ENCODE measurements around the gene MELK. TPM values are rescaled to one million over a fixed set of nuclear protein-coding genes. Genes with fewer than 3 reads are reported as not detected.
A peak's percentile ranks its signal among the peaks of the same experiment; 100 is the strongest.
"Not testable (repeated sequence)": the region's sequence is repeated elsewhere in the genome, so short reads cannot be mapped to it uniquely, and the experiment has no call there.

The MELK gene
- total RNA-seq, 2 experiments from 2014 or later: 63.9 to 66.1 TPM

DNA sequence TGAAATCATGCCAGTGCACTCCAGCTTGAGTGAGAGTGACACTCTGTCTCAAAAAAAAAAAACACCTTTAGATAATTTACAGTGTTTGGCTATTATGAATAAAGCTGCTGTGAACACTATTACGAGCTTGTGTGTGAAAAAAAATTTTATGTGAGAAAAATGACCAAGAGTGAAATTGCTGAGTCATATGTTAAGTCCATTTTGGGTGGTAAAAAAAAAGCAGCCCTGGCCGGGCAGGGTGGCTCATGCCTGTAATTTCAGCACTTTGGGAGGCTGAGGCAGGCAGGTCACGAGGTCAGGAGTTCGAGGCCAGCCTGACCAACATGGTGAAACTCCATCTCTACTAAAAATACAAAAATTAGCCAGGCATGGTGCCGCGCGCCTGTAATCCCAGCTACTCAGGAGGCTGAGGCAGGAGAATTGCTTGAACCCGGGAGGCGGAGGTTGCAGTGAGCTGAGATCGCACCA, 22.0 kb upstream of the MELK start:
- H3K4me1 Mint-ChIP-seq; H3K9me3 Mint-ChIP-seq (ENCODE audit: low read depth); DNase-seq; H3K27me3 Mint-ChIP-seq; POLR2A ChIA-PET; H3K4me3 Mint-ChIP-seq; ATAC-seq; H3K36me3 Mint-ChIP-seq (ENCODE audit: low read depth); intact Hi-C loops (cut with DNase I, micrococcal nuclease); H3K27ac Mint-ChIP-seq: not testable (repeated sequence)
- CTCF ChIA-PET: interaction anchor here (0.6 to 13.8 kb wide), 3 partner anchors 79 to 184 kb away, joined by 3 to 285 read pairs (median 3); no protein-coding TSS in a partner anchor

DNA sequence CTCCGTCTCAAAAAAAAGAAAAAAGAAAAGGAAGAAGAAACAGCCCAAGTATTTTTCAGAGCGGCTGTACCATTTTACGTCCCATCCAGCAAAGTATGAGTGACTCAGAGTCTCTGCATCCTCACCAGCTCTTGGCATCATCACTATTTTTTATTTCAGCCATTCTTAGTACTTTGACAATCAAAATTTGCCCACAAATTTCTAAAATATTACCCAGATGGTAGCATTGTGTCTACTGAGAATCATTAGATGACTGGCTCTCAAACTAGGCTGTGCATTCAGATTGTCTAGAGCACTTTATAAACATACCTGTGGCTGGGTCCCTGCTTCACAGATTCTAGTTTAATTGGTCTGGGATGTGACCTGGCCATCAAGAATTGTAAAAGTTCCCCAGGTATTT, 21.6 kb upstream of the MELK start:
- Mint-ChIP-seq H3K27ac (no peak overlapping the region), H3K36me3 (ENCODE audit: low read depth) (no peaks in the 10 kb centered on the region), H3K4me3 (no peak overlapping the region), H3K27me3 (peaks cover 6% of the 10 kb centered on the region), H3K4me1 (no peaks in the 10 kb centered on the region), H3K9me3 (ENCODE audit: low read depth) (no peaks in the 10 kb centered on the region)
- DNase-seq: no peak
- no peak for ATAC-seq
- CTCF ChIA-PET: interaction anchor here (1.6 to 13.8 kb wide), 2 partner anchors 145 to 178 kb away, joined by 3 to 285 read pairs; no protein-coding TSS in a partner anchor
- intact Hi-C loops (cut with DNase I, micrococcal nuclease): no loop called here
- POLR2A ChIA-PET: no interaction called here

DNA sequence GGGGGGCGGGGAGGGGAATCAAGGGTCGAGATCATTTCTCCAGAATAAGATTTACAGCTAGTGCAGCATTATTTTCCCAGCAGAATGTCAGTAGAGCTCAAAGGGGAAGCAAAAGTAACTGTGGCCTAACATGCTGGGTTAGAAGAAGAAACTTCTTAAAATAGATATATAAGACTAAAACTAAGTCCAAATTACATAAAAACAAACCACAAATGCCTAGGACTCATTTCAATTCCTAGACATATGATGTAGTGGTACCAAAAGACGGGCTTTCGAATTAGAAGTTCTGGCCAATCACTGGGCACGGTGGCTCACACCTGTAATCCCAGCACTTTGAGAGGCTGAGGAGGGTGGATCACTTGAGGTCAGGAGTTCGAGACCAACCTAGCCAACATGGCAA, 20.8 kb upstream of the MELK start:
- H3K27me3 Mint-ChIP-seq: peaks cover 6% of the 10 kb centered on the region
- no peak overlapping the region for H3K4me3 Mint-ChIP-seq
- ATAC-seq (no peak), DNase-seq (no peak)
- H3K4me1 Mint-ChIP-seq: no peaks in the 10 kb centered on the region
- intact Hi-C loops (cut with DNase I, micrococcal nuclease): no loop called here
- ChIA-PET POLR2A (no interaction called here), CTCF (interaction anchor here (0.8 to 13.8 kb wide), 4 partner anchors 73 to 177 kb away, joined by 3 to 285 read pairs (median 3); no protein-coding TSS in a partner anchor)
- H3K9me3 Mint-ChIP-seq (ENCODE audit: low read depth): no peaks in the 10 kb centered on the region
- H3K27ac Mint-ChIP-seq: no peak overlapping the region
- H3K36me3 Mint-ChIP-seq (ENCODE audit: low read depth): no peaks in the 10 kb centered on the region

DNA sequence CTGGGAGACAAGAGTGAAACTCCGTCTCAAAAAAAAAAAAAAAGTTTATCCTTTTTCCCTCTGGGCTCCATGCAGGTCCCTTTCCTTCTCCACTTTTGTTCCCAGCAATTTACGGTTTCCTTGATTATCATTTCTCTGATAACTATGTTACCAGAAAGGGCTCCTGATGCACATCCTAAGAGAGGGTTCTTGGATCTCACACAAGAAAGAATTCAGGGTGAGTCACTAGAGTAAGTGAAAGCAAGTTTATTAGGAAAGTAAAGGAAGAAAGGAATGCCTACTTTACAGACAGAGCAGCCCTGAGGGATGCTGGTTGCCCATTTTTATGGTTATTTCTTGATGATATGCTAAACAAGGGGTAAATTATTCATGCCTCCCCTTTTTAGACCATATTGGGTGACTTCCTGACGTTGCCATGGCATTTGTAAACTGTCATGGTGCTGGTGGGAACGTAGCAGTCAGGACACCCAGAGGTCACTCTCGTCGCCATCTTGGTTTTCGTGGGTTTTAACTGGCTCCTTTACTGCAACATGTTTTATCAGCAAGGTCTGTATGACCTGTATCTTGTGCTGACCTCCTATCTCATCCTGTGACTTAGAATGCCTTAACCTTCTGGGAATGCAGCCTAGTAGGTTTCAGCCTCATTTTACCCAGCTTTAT, 13.5 kb upstream of the MELK start:
- intact Hi-C loops (cut with DNase I, micrococcal nuclease): loop anchor here in 1 of 2 experiments (5.0 kb wide), 2 partner anchors 67 to 107 kb away; no protein-coding TSS in a partner anchor
- CTCF ChIA-PET: interaction anchor here (0.7 to 13.8 kb wide), 3 partner anchors 115 to 153 kb away, joined by 3 to 285 read pairs (median 3); no protein-coding TSS in a partner anchor
- no peaks in the 10 kb centered on the region for H3K27me3 Mint-ChIP-seq
- H3K27ac Mint-ChIP-seq: no peak overlapping the region
- ATAC-seq: no peak
- H3K4me3 Mint-ChIP-seq: no peak overlapping the region
- POLR2A ChIA-PET: no interaction called here
- H3K36me3 Mint-ChIP-seq (ENCODE audit: low read depth): no peaks in the 10 kb centered on the region
- no peak for DNase-seq
- H3K9me3 Mint-ChIP-seq (ENCODE audit: low read depth): no peaks in the 10 kb centered on the region
- no peaks in the 10 kb centered on the region for H3K4me1 Mint-ChIP-seq

DNA sequence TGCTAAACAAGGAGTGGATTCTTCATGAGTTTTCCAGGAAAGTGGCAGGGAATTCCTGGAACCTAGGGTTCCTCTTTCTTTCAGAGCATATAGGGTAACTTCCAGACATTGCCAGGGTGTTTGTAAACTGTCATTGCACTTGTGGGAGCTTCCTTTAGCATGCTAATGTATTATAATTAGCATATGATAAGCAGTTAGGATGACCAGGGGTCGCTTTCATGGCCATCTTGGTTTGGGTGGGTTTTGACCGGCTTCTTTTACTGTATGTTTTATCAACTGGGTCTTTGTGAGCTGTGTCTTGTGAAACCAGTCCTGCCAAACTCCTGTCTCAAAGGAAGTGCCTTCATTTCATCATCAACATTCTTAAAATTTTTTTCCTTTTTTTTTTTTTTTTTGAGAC, 11.9 kb upstream of the MELK start:
- DNase-seq (no peak), ATAC-seq (no peak)
- no peaks in the 10 kb centered on the region for H3K9me3 Mint-ChIP-seq (ENCODE audit: low read depth)
- intact Hi-C loops (cut with DNase I, micrococcal nuclease): no loop called here
- H3K4me3 Mint-ChIP-seq: no peak overlapping the region
- H3K27me3 Mint-ChIP-seq: no peaks in the 10 kb centered on the region
- ChIA-PET CTCF (interaction anchor here (1.0 to 13.8 kb wide), 2 partner anchors 155 to 168 kb away, joined by 4 to 285 read pairs; no protein-coding TSS in a partner anchor), POLR2A (no interaction called here)
- no peak overlapping the region for H3K27ac Mint-ChIP-seq
- H3K4me1 Mint-ChIP-seq: no peaks in the 10 kb centered on the region
- no peaks in the 10 kb centered on the region for H3K36me3 Mint-ChIP-seq (ENCODE audit: low read depth)

DNA sequence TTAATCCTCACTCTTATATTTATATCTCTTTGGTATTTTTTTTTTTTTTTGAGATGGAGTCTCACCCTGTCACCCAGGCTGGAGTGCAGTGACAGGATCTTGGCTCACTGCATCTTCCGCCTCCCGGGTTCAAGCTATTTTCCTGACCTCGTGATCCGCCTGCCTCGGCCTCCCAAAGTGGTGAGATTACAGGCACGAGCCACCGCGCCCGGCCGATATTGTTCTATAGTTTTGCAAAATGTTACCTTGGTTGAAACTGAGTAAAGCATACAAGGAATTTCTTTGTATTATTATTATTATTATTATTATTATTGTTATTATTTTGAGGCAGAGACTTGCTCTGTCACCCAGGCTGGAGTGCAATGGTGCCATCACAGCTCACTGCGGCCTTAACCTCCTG, 9.9 kb upstream of the MELK start:
- H3K4me1 Mint-ChIP-seq; H3K36me3 Mint-ChIP-seq (ENCODE audit: low read depth); ATAC-seq; H3K4me3 Mint-ChIP-seq; H3K27ac Mint-ChIP-seq; intact Hi-C loops (cut with DNase I, micrococcal nuclease); H3K9me3 Mint-ChIP-seq (ENCODE audit: low read depth); H3K27me3 Mint-ChIP-seq; DNase-seq: not testable (repeated sequence)
- ChIA-PET CTCF (interaction anchor here (0.6 to 13.8 kb wide), 3 partner anchors 59 to 157 kb away, joined by 3 to 285 read pairs (median 4); no protein-coding TSS in a partner anchor), POLR2A (interaction anchor here (0.7 kb wide), 1 partner anchor 201 kb away, joined by 4 read pairs; no protein-coding TSS in a partner anchor)

DNA sequence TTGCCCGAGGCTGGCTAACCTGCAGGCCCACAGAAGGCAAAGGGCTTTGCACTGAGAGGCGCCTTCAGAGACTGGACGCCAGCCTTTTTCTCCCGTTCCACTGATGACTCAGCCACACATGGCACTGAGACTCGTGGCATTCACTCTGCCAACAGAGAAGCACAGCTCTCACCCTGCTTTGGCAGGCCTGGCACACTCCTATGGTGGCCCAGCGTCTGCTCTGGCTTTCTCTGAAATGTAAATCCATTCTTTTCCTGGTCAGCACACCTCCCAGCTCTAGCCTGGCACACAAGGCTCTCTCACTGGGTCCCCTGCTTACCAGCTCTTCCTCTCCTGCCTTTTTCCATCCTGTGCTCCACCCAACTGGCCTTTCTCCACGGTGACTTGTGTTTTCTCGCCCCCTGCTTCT, 5.9 kb upstream of the MELK start:
- no peaks in the 10 kb centered on the region for H3K4me1 Mint-ChIP-seq
- ChIA-PET POLR2A (no interaction called here), CTCF (interaction anchor here (0.7 to 1.9 kb wide), 4 partner anchors 11 to 560 kb away, joined by 3 to 8 read pairs (median 5); no protein-coding TSS in a partner anchor)
- no peaks in the 10 kb centered on the region for H3K27me3 Mint-ChIP-seq
- no peaks in the 10 kb centered on the region for H3K36me3 Mint-ChIP-seq (ENCODE audit: low read depth)
- H3K27ac Mint-ChIP-seq: no peak overlapping the region
- no peak overlapping the region for H3K4me3 Mint-ChIP-seq
- DNase-seq (no peak), ATAC-seq (no peak)
- H3K9me3 Mint-ChIP-seq (ENCODE audit: low read depth): no peaks in the 10 kb centered on the region
- intact Hi-C loops (cut with DNase I, micrococcal nuclease): no loop called here

DNA sequence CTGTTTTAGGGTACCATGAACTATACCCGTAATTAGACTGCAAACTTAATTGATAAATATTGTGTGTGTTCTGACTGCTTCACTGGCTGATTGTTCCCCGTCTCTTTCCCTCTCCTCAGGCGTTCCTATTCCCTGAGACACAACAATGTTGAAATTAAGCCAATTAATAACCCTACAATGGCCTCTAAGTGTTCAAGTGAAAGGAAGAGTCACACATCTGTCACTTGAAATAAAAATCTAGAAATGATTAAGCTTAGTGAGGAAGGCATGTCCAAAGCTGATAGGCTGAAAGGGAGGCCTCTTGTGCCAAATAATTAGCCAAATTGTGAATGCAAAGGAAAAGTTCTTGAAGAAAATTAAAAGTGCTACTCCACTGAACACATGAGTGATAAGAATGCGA, 4.0 kb upstream of the MELK start:
- CTCF ChIA-PET: interaction anchor here (1.1 to 1.7 kb wide), 3 partner anchors 13 to 190 kb away, joined by 3 to 7 read pairs (median 3); no protein-coding TSS in a partner anchor
- ATAC-seq; H3K27ac Mint-ChIP-seq; intact Hi-C loops (cut with DNase I, micrococcal nuclease); H3K4me3 Mint-ChIP-seq; H3K4me1 Mint-ChIP-seq; H3K9me3 Mint-ChIP-seq (ENCODE audit: low read depth); DNase-seq; POLR2A ChIA-PET; H3K27me3 Mint-ChIP-seq; H3K36me3 Mint-ChIP-seq (ENCODE audit: low read depth): not testable (repeated sequence)

DNA sequence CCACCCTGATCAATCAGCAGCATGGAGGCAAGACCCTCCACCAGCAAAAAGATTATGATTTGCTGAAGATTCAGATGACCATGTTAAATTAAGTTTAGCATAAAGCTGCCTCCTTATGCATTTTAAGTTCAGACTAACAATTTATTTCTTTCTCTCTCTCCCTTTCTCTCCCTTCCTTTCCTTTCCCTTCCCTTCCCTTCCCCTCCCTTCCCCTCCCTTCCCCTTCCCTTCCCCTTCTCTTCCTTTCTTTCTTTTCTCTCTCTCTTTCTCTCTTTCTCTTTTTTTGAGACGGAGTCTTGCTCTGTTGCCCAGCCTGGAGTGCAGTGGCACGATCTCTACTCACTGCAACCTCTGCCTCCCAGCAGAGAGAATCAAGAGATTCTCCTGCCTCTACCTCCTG, 1.4 kb upstream of the MELK start:
- no peak overlapping the region for H3K27ac Mint-ChIP-seq
- intact Hi-C loops (cut with DNase I, micrococcal nuclease): loop anchor here (5.0 kb wide), 7 partner anchors 84 to 1021 kb away; partner anchors contain the start of genes CREB3 (in 1 of the 2), GNE (in 1 of the 2), TLN1 (in 1 of the 2) and TOMM5 (in 1 of the 2)
- no peak for ATAC-seq
- no peaks in the 10 kb centered on the region for H3K9me3 Mint-ChIP-seq (ENCODE audit: low read depth)
- no peaks in the 10 kb centered on the region for H3K27me3 Mint-ChIP-seq
- ChIA-PET CTCF (interaction anchor here (0.7 to 2.0 kb wide), 2 partner anchors 164 to 316 kb away, joined by 3 to 8 read pairs; no protein-coding TSS in a partner anchor), POLR2A (no interaction called here)
- no peak overlapping the region for H3K4me3 Mint-ChIP-seq
- no peak for DNase-seq
- peaks cover 22% of the 10 kb centered on the region for H3K4me1 Mint-ChIP-seq
- peaks cover 29% of the 10 kb centered on the region for H3K36me3 Mint-ChIP-seq (ENCODE audit: low read depth)

DNA sequence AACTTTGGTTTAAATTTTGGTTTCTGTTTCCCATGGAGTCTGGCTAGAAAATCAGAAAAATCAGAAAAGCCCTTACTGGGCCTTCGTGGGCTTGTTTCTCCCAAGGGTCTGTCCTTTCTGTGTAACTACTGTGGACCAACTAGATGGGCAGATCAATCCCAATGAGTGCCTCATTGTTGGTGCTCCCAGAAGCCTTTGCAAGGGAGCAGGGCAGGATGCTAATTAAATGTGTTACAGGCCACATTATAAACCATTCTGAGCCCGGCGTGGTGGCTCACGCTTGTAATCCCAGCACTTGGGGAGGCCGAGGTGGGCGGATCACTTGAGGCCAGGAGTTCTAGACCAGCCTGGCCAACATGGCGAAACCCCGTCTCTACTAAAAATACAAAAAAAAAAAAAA, 1.4 kb downstream of the MELK start:
- H3K27me3 Mint-ChIP-seq; ATAC-seq; POLR2A ChIA-PET; H3K9me3 Mint-ChIP-seq (ENCODE audit: low read depth); DNase-seq: not testable (repeated sequence)
- peak overlapping the region; percentile 97 for H3K4me3 Mint-ChIP-seq
- intact Hi-C loops (cut with DNase I, micrococcal nuclease): loop anchor here (5.0 kb wide), 7 partner anchors 87 to 1018 kb away; partner anchors contain the start of genes CREB3 (in 1 of the 2), GNE (in 1 of the 2), TLN1 (in 1 of the 2) and TOMM5 (in 1 of the 2)
- H3K4me1 Mint-ChIP-seq: peaks cover 34% of the 10 kb centered on the region
- CTCF ChIA-PET: interaction anchor here (0.8 kb wide), 1 partner anchor 410 kb away, joined by 4 read pairs; no protein-coding TSS in a partner anchor
- H3K36me3 Mint-ChIP-seq (ENCODE audit: low read depth): peaks cover 40% of the 10 kb centered on the region
- peak overlapping the region; percentile 85 for H3K27ac Mint-ChIP-seq

DNA sequence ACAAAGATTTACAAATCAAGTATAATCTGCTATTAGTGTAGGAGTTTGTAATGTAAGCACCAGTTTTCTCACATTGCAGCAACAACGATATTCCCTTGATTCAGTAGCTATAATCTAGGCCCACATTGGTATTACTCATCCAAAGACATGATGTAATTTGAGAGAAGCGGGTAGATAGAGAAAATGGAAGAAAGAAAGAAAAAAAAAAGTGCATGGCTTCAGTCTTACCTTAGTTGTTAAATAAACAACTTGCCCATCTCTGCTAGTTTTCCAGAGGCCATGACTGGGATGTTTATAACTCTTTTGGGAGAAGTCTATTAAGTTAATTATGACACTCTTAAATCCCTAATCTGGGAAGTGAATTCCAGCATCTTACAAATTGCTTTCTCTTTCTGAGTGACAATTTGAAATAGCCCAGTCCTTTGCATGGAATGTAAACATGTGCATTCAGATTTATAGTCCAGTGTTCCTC, 2.8 kb downstream of the MELK start:
- H3K4me3 Mint-ChIP-seq: peak overlapping the region; percentile 97
- ChIA-PET POLR2A (no interaction called here), CTCF (interaction anchor here (1.0 kb wide), 1 partner anchor 168 kb away, joined by 3 read pairs; no protein-coding TSS in a partner anchor)
- H3K27me3 Mint-ChIP-seq: no peaks in the 10 kb centered on the region
- DNase-seq: no peak
- H3K27ac Mint-ChIP-seq: no peak overlapping the region
- no peak for ATAC-seq
- H3K9me3 Mint-ChIP-seq (ENCODE audit: low read depth): no peaks in the 10 kb centered on the region
- intact Hi-C loops (cut with DNase I, micrococcal nuclease): no loop called here
- peaks cover 43% of the 10 kb centered on the region for H3K36me3 Mint-ChIP-seq (ENCODE audit: low read depth)
- H3K4me1 Mint-ChIP-seq: peaks cover 34% of the 10 kb centered on the region

Measured in activated CD4-positive, alpha-beta T cell treated with anti-CD3 and anti-CD28 coated beads for 36 hours (primary cell).